GM21526 (cell line): ENCODE measurements around the gene ADCY4.

ENCODE experiments used
- ATAC-seq: cut with Tn5 transposase; IDR thresholded peaks from one replicate; pipeline ENCODE4 v1.9.1; 2021; ENCODE audit warnings: moderate library complexity; ENCODE audit not compliant: unreplicated experiment, low FRiP score

Gene ADCY4

GRCh38 chr14:24317141-24317928, 17.5 kb downstream of the ADCY4 start:
- ATAC-seq = no peak

- no peak for ATAC-seq
These were observed 18.3 kb downstream of the ADCY4 start for GRCh38 chr14:24316597-24316950.

GRCh38 chr14:24315807-24316596, 18.9 kb downstream of the ADCY4 start:
- ATAC-seq = no peak

- no peak for ATAC-seq
These were observed 19.5 kb downstream of the ADCY4 start for GRCh38 chr14:24315243-24315806.

- ATAC-seq = no peak
These were observed 20.3 kb downstream of the ADCY4 start for GRCh38 chr14:24314377-24315193.

- ATAC-seq = no peak
These were observed 21.0 kb downstream of the ADCY4 start for GRCh38 chr14:24313913-24314312.

GRCh38 chr14:24312736-24313507, 21.9 kb downstream of the ADCY4 start:
- ATAC-seq = no peak

- no peak for ATAC-seq
These were observed 22.8 kb downstream of the ADCY4 start for GRCh38 chr14:24311837-24312615.

- peak; percentile 63 for ATAC-seq
These were observed 23.9 kb downstream of the ADCY4 start, which contains the start of gene LTB4R for GRCh38 chr14:24310646-24311604. Gene LTB4R (plus strand): TSS chr14:24311502. CDS start chr14:24315652, 4,150 bp downstream.

- no peak for ATAC-seq
These were observed 24.6 kb downstream of the ADCY4 start for GRCh38 chr14:24310265-24310645.

GRCh38 chr14:24309538-24310264, 25.2 kb downstream of the ADCY4 start, which contains the start of gene LTB4R2:
Gene LTB4R2 (plus strand): TSS chr14:24310140. CDS start chr14:24310665, 525 bp downstream.
- ATAC-seq = no peak

GRCh38 chr14:24308342-24309124, 26.3 kb downstream of the ADCY4 start:
- no peak for ATAC-seq

- ATAC-seq = no peak
These were observed 27.1 kb downstream of the ADCY4 start, which contains the start of gene CIDEB for GRCh38 chr14:24307575-24308341. Gene CIDEB (minus strand): TSS chr14:24307977. CDS start chr14:24307858, 119 bp downstream.

GRCh38 chr14:24307156-24307574, 27.7 kb downstream of the ADCY4 start:
- ATAC-seq = no peak

- ATAC-seq = no peak
These were observed 30.9 kb downstream of the ADCY4 start for GRCh38 chr14:24304019-24304387.
